ENCODE data around the gene UBALD1.
A peak's percentile ranks its signal among the peaks of the same experiment; 100 is the strongest.

UBALD1 gene

GRCh38 chr16:4623593-4623992 lies 8.9 kb upstream of the UBALD1 start:
- intact Hi-C loops (cut with DNase I), result loop anchor here (5.0 kb wide), 1 partner anchor 59 kb away; no protein-coding TSS in a partner anchor

GRCh38 chr16:4618645-4619418 lies 4.1 kb upstream of the UBALD1 start:
- no peak for DNase-seq
- intact Hi-C loops (cut with DNase I), result no loop called here

More at GRCh38 chr16:4623593-4623992, 8.9 kb upstream of the UBALD1 start:
- no peak for DNase-seq

GRCh38 chr16:4617880-4618279 lies 3.2 kb upstream of the UBALD1 start:
- DNase-seq, result no peak
- intact Hi-C loops (cut with DNase I), result no loop called here

GRCh38 chr16:4616047-4616811 lies 1.5 kb upstream of the UBALD1 start:
- intact Hi-C loops (cut with DNase I), result no loop called here
- peak; percentile 97 to 100 (median 99) for DNase-seq

- intact Hi-C loops (cut with DNase I), result no loop called here
- DNase-seq, result peak in 2 of 42 donors; percentile 31 to 36
Measured at GRCh38 chr16:4615384-4616046, 827 bp upstream of the UBALD1 start.

- intact Hi-C loops (cut with DNase I), result no loop called here
- DNase-seq, result peak in 6 of 42 donors; percentile 15 to 51 (median 24)
Measured at GRCh38 chr16:4613636-4614570, 785 bp downstream of the UBALD1 start.

- intact Hi-C loops (cut with DNase I), result no loop called here
- no peak for DNase-seq
Measured at GRCh38 chr16:4612977-4613635, 1.6 kb downstream of the UBALD1 start.

GRCh38 chr16:4612474-4612931 lies 2.2 kb downstream of the UBALD1 start:
- no peak for DNase-seq
- intact Hi-C loops (cut with DNase I), result no loop called here

GRCh38 chr16:4611337-4612021 lies 3.2 kb downstream of the UBALD1 start:
- no peak for DNase-seq
- intact Hi-C loops (cut with DNase I), result no loop called here

GRCh38 chr16:4610011-4611005 lies 4.4 kb downstream of the UBALD1 start:
- no peak for DNase-seq
- intact Hi-C loops (cut with DNase I), result no loop called here

GRCh38 chr16:4609200-4610010 lies 5.3 kb downstream of the UBALD1 start:
- no peak for DNase-seq
- intact Hi-C loops (cut with DNase I), result no loop called here

- no peak for DNase-seq
- intact Hi-C loops (cut with DNase I), result no loop called here
Measured at GRCh38 chr16:4608704-4608980, 6.0 kb downstream of the UBALD1 start.

- intact Hi-C loops (cut with DNase I), result no loop called here
- no peak for DNase-seq
Measured at GRCh38 chr16:4607841-4608703, 6.6 kb downstream of the UBALD1 start.

- no peak for DNase-seq
- intact Hi-C loops (cut with DNase I), result no loop called here
Measured at GRCh38 chr16:4606354-4606753, 8.3 kb downstream of the UBALD1 start.

GRCh38 chr16:4604401-4604800 lies 10.3 kb downstream of the UBALD1 start:
- DNase-seq, result no peak
- intact Hi-C loops (cut with DNase I), result no loop called here
